ENCODE measurements around the gene GAL3ST2. TPM values are rescaled to one million over a fixed set of nuclear protein-coding genes. Genes with fewer than 3 reads are reported as not detected.

Gene GAL3ST2
- total and polyA plus RNA-seq, 4 donors: 0.03 to 0.33 (median 0.23) TPM; not detected in 1

DNA sequence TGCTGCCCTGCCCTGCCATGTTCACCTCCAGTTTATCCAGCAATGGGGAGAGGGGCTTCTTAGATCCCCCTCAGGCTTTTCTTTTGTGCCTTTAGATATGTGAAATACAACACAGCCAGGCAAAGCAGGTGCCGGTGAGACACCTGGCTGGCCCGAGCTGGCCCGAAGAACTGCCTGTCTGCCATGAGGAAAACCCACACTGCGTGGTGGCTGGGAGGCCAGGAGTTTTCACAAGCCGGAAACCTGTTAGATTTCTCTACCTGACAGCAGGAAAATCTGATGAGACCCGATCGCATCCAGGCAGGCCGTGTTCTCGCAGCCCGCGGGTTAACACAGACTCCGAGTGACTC lies 5.7 kb upstream of the GAL3ST2 start:
- Histone ChIP-seq H3K36me3 (ENCODE audit: control insufficient read depth in 4 of 4, insufficient read depth in 3 of 4, low read depth in 1 of 4, low read length in 3 of 4) (peaks cover 0 to 3% (median 0%) of the 10 kb centered on the region in 4 donors), H3K9ac (ENCODE audit: low read depth in 1 of 2, low read length in 2 of 2) (no peak overlapping the region), H3K27ac (ENCODE audit: low read depth in 1 of 2, low read length in 2 of 2) (peak overlapping the region; percentile 21 to 46), H3K4me3 (ENCODE audit: low read depth in 1 of 3, low read length in 3 of 3) (no peak overlapping the region), H3K4me1 (ENCODE audit: control insufficient read depth in 4 of 4, insufficient read depth in 4 of 4, low read length in 3 of 4) (peaks cover 19 to 56% (median 38%) of the 10 kb centered on the region in 4 donors), H3K9me3 (ENCODE audit: control insufficient read depth in 4 of 4, low read length in 3 of 4) (no peaks in the 10 kb centered on the region), H3K27me3 (ENCODE audit: control insufficient read depth in 4 of 4, insufficient read depth in 4 of 4, low read length in 3 of 4) (no peaks in the 10 kb centered on the region)
- TF ChIP-seq, protein P1, sequence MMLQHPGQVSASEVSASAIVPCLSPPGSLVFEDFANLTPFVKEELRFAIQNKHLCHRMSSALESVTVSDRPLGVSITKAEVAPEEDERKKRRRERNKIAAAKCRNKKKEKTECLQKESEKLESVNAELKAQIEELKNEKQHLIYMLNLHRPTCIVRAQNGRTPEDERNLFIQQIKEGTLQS (IDR thresholded peaks at IDR 0.05): no peak
- TF ChIP-seq TAF1 (conservative IDR thresholded peaks at IDR 0.05) (no peak), HNF4G (IDR thresholded peaks at IDR 0.05) (no peak), HNF4A (conservative IDR thresholded peaks at IDR 0.05) (no peak)
- peak; percentile 33 for DNase-seq (ENCODE audit: low spot score)
- 92% methylated on average over 12 of the region's 12 CpGs for WGBS

DNA sequence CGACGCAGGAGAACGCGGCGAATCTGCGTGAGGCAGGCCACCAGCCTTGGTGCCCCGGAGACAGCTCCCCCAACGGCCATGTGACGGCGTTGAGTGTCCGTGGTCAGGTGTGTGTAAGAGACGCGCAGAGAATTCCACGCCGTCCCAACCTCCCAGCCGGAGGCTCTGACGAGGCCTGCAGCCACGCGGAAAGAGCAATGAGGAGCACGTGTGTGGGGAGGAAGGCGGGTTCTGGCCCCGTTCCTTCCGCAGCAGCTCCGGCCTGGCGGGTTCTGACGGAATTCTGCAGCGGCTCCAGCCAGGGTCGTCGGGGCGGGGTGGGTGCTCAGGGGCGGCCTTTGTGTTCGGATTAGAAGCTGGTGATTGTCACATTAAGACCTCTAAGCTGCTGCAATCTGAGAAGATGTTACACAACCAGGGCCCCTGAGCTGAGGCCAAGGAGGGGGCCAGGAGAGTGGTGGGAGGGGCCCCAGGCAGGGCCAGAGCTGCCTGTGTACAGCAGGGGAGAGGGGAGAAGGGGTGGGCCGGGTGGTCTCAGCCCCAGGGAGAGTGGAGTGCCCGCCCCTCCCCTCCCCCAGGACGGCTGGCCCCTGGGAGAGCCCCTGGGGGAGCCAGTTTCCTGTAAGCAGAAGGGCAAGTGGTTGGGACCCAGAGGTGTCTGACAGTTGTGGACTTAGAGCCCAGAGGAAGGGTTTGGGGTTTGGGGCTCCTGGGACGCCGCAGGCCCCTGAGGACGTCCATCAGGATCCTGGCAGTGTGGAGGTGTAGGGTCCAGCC lies 5.1 kb upstream of the GAL3ST2 start:
- Histone ChIP-seq H3K9me3 (ENCODE audit: control insufficient read depth in 4 of 4, low read length in 3 of 4) (no peaks in the 10 kb centered on the region), H3K36me3 (ENCODE audit: control insufficient read depth in 4 of 4, insufficient read depth in 3 of 4, low read depth in 1 of 4, low read length in 3 of 4) (peaks cover 0 to 3% (median 0%) of the 10 kb centered on the region in 4 donors), H3K27ac (ENCODE audit: low read depth in 1 of 2, low read length in 2 of 2) (peak overlapping the region in 1 of 2 donors; percentile 46), H3K4me3 (ENCODE audit: low read depth in 1 of 3, low read length in 3 of 3) (no peak overlapping the region), H3K9ac (ENCODE audit: low read depth in 1 of 2, low read length in 2 of 2) (no peak overlapping the region), H3K4me1 (ENCODE audit: control insufficient read depth in 4 of 4, insufficient read depth in 4 of 4, low read length in 3 of 4) (peaks cover 19 to 57% (median 38%) of the 10 kb centered on the region in 4 donors), H3K27me3 (ENCODE audit: control insufficient read depth in 4 of 4, insufficient read depth in 4 of 4, low read length in 3 of 4) (no peaks in the 10 kb centered on the region)
- 75% methylated on average over 38 of the region's 38 CpGs for WGBS
- TF ChIP-seq GABPA (IDR thresholded peaks at IDR 0.05 in 1 of 2, conservative IDR thresholded peaks at IDR 0.05 in 1 of 2): no peak
- no peak for TF ChIP-seq FOXA2 (IDR thresholded peaks at IDR 0.05)
- TF ChIP-seq, protein P1 (IDR thresholded peaks at IDR 0.05): no peak
- TF ChIP-seq RAD21 (IDR thresholded peaks at IDR 0.05): no peak
- no peak for TF ChIP-seq JUND (IDR thresholded peaks at IDR 0.05)
- no peak for TF ChIP-seq EGR1 (IDR thresholded peaks at IDR 0.05; ENCODE audit: low read depth in 2 of 2)
- TF ChIP-seq, protein P2, sequence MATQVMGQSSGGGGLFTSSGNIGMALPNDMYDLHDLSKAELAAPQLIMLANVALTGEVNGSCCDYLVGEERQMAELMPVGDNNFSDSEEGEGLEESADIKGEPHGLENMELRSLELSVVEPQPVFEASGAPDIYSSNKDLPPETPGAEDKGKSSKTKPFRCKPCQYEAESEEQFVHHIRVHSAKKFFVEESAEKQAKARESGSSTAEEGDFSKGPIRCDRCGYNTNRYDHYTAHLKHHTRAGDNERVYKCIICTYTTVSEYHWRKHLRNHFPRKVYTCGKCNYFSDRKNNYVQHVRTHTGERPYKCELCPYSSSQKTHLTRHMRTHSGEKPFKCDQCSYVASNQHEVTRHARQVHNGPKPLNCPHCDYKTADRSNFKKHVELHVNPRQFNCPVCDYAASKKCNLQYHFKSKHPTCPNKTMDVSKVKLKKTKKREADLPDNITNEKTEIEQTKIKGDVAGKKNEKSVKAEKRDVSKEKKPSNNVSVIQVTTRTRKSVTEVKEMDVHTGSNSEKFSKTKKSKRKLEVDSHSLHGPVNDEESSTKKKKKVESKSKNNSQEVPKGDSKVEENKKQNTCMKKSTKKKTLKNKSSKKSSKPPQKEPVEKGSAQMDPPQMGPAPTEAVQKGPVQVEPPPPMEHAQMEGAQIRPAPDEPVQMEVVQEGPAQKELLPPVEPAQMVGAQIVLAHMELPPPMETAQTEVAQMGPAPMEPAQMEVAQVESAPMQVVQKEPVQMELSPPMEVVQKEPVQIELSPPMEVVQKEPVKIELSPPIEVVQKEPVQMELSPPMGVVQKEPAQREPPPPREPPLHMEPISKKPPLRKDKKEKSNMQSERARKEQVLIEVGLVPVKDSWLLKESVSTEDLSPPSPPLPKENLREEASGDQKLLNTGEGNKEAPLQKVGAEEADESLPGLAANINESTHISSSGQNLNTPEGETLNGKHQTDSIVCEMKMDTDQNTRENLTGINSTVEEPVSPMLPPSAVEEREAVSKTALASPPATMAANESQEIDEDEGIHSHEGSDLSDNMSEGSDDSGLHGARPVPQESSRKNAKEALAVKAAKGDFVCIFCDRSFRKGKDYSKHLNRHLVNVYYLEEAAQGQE (IDR thresholded peaks at IDR 0.05): no peak
- TF ChIP-seq, protein P3, sequence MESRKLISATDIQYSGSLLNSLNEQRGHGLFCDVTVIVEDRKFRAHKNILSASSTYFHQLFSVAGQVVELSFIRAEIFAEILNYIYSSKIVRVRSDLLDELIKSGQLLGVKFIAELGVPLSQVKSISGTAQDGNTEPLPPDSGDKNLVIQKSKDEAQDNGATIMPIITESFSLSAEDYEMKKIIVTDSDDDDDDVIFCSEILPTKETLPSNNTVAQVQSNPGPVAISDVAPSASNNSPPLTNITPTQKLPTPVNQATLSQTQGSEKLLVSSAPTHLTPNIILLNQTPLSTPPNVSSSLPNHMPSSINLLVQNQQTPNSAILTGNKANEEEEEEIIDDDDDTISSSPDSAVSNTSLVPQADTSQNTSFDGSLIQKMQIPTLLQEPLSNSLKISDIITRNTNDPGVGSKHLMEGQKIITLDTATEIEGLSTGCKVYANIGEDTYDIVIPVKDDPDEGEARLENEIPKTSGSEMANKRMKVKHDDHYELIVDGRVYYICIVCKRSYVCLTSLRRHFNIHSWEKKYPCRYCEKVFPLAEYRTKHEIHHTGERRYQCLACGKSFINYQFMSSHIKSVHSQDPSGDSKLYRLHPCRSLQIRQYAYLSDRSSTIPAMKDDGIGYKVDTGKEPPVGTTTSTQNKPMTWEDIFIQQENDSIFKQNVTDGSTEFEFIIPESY (IDR thresholded peaks at IDR 0.05): no peak
- peak; percentile 27 for TF ChIP-seq NR2F2 (IDR thresholded peaks at IDR 0.05)
- peak; percentile 35 for DNase-seq (ENCODE audit: low spot score)
